BLaER1 treated with 17β-estradiol and CSF1 and Interleukin-3, amounts not matched to agents 10 nM and 100 nM (cell line): ENCODE results near the gene SLC39A3.
"Not testable (repeated sequence)": the region's sequence is repeated elsewhere in the genome, so short reads cannot be mapped to it uniquely, and the experiment has no call there.

Experiments
- H3K27ac ChIP-seq, 11 experiments: shearing (Covaris generic); formaldehyde crosslinking; 2 replicates each; pipeline ENCODE4 v1.8.1; 2022
- H3K27me3 ChIP-seq, 11 experiments: shearing (Covaris generic); formaldehyde crosslinking; 2 replicates each; pipeline ENCODE4 v1.8.1; 2022
- H3K36me3 ChIP-seq, 11 experiments: shearing (Covaris generic); formaldehyde crosslinking; 2 replicates each; pipeline ENCODE4 v1.8.1; 2022
- H3K4me1 ChIP-seq, 10 experiments: shearing (Covaris generic); formaldehyde crosslinking; 2 replicates each; pipeline ENCODE4 v1.8.1; 2022
- H3K4me2 ChIP-seq, 11 experiments: shearing (Covaris generic); formaldehyde crosslinking; 2 replicates each; pipeline ENCODE4 v1.8.1; 2022
- H3K4me3 ChIP-seq, 10 experiments: shearing (Covaris generic); formaldehyde crosslinking; 2 replicates each; pipeline ENCODE4 v1.8.1; 2022
- H3K9ac ChIP-seq, 11 experiments: shearing (Covaris generic); formaldehyde crosslinking; 2 replicates each; pipeline ENCODE4 v1.8.1; 2022
- H3K9me3 ChIP-seq, 11 experiments: shearing (Covaris generic); formaldehyde crosslinking; replicated peaks in 1 of 11; 2 replicates each; pipeline ENCODE4 v1.8.1; 2022
- H4K20me1 ChIP-seq, 11 experiments: shearing (Covaris generic); formaldehyde crosslinking; 2 replicates each; pipeline ENCODE4 v1.8.1; 2022
- Cebpa-rat ChIP-seq, 11 experiments: shearing (Covaris generic); IDR thresholded peaks; 2 replicates each; pipeline ENCODE4 v1.8.1; 2022

Gene SLC39A3

DNA sequence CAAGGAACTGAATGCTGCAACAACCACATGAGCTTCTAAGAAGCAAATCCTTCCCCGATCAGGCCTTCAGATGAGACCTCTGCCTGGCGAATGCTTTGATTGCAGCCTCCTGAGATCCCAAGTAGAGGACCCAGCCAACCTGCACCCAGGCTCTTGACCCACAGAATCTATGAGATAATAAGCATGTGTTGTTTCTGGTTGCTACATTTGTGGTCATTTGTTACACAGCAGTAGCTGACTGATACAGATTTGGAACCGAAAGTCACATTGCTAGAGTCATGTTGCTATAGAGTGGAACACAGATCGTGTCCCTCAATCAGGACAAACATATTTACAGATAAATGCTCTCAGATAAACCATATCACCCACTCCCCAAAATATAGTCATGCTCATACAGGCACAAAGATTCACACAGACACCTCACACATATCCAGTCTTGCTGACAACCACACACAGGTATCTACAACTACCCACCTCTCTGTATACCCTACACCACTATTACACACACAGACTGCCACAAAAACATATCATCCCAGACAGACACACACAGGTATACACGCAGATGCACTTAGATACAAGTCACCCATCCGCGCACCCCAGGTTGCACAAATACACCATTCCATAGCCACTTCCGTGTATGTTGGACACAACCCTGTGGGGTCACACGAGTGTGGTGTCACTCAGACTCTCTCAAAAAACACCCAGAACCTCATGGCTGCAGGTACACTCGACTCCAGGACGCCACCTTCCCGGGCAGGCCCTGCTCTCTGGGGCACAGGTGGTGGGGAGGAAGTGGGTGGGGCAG, 24.1 kb downstream of the SLC39A3 start:
- Histone ChIP-seq H4K20me1 (peaks cover 0 to 29% (median 10%) of the 10 kb centered on the region in 11 experiments; a peak in 8 of 22 replicates), H3K4me3 (no peak overlapping the region; a peak in 1 of 20 replicates)
- no peak for TF ChIP-seq Cebpa-rat (IDR thresholded peaks at IDR 0.05)

DNA sequence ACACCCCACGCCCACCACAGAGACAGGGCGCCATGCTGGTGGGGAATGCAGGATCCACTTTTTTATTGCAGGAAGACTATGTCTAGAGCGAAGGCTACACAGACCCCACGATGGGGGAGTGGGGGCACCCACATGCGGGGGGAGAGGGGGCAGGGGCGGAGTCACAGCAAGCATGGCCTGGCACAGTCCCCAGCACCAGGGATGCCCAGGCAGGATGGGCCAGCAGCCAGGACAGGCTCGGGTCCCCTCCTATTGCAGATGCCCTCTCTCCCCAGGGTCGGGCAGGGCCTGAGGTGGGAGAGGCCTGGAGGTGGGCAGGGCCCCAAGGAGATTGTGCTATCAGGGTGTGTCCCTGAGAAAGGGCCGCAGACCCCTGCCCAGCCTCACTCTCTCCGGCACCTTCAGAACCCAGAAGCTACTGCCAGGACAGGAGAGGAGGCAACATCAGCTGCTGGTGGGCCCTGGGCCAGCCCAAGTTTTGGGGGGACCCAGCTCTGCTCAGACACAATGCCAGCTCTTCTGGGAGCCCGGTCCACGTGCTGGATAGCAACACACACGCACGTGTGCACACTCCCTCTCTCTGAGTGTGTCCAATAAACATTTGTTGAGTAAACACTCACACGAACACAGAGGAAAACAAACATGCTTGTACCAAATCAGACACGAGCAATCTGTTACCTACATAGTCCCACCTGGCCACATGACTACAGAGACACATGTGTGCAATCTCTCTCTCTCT, 25.1 kb downstream of the SLC39A3 start:
- no peak overlapping the region for H3K4me3 ChIP-seq
- no peak overlapping the region for H3K9ac ChIP-seq
- TF ChIP-seq Cebpa-rat (IDR thresholded peaks at IDR 0.05), result no peak
- peaks cover 18 to 45% (median 34%) of the 10 kb centered on the region in 11 experiments for H3K36me3 ChIP-seq
- peaks cover 32 to 47% (median 42%) of the 10 kb centered on the region in 10 experiments for H3K4me1 ChIP-seq
- peaks cover 0 to 19% (median 9%) of the 10 kb centered on the region in 11 experiments; a peak in 8 of 22 replicates for H4K20me1 ChIP-seq
- H3K9me3 ChIP-seq, result peaks cover 15 to 26% (median 20%) of the 10 kb centered on the region in 11 experiments
- H3K27ac ChIP-seq, result no peak overlapping the region
- H3K4me2 ChIP-seq, result no peak overlapping the region
- no peaks in the 10 kb centered on the region for H3K27me3 ChIP-seq

More for the DNA sequence above, 24.1 kb downstream of the SLC39A3 start:
- H3K4me1 ChIP-seq, result peaks cover 29 to 47% (median 41%) of the 10 kb centered on the region in 10 experiments
- peaks cover 15 to 26% (median 20%) of the 10 kb centered on the region in 11 experiments for H3K9me3 ChIP-seq
- no peaks in the 10 kb centered on the region for H3K27me3 ChIP-seq
- peaks cover 18 to 45% (median 34%) of the 10 kb centered on the region in 11 experiments for H3K36me3 ChIP-seq
- H3K4me2 ChIP-seq, result no peak overlapping the region
- no peak overlapping the region for H3K27ac ChIP-seq
- no peak overlapping the region for H3K9ac ChIP-seq

DNA sequence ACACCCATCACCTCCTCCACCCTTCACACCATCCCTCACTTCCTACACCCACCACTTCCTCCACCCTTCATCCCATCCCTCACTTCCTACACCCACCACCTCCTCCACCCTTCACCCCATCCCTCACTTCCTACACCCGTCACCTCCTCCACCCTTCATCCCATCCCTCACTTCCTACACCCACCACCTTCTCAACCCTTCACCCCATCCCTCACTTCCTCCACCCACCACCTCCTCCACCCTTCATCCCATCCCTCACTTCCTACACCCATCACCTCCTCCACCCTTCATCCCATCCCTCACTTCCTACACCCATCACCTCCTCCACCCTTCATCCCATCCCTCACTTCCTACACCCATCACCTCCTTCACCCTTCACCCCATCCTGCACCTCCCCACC, 25.7 kb downstream of the SLC39A3 start:
- peaks cover 31 to 48% (median 43%) of the 10 kb centered on the region in 10 experiments for H3K4me1 ChIP-seq
- peaks cover 0 to 18% (median 9%) of the 10 kb centered on the region in 11 experiments; a peak in 8 of 22 replicates for H4K20me1 ChIP-seq
- H3K4me2 ChIP-seq, H3K27me3 ChIP-seq, H3K4me3 ChIP-seq, H3K9ac ChIP-seq, H3K27ac ChIP-seq: not testable (repeated sequence)
- peaks cover 18 to 45% (median 34%) of the 10 kb centered on the region in 11 experiments for H3K36me3 ChIP-seq
- peaks cover 15 to 26% (median 20%) of the 10 kb centered on the region in 11 experiments for H3K9me3 ChIP-seq

DNA sequence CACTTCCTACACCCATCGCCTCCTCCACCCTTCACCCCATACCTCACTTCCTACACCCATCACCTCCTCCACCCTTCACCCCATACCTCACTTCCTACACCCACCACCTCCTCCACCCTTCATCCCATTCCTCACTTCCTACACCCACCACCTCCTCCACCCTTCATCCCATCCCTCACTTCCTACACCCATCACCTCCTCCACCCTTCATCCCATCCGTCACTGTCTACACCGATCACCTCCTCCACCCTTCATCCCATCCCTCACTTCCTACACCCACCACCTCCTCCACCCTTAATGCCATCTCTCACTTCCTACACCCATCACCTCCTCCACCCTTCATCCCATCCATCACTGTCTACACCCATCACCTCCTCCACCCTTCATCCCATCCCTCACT, 26.6 kb downstream of the SLC39A3 start:
- not testable (repeated sequence) for H3K9ac ChIP-seq, H4K20me1 ChIP-seq, H3K4me3 ChIP-seq, H3K27ac ChIP-seq, H3K27me3 ChIP-seq
- Histone ChIP-seq H3K4me1 (peaks cover 31 to 46% (median 39%) of the 10 kb centered on the region in 10 experiments), H3K9me3 (peaks cover 15 to 26% (median 20%) of the 10 kb centered on the region in 11 experiments), H3K4me2 (peak overlapping the region in 4 of 11 experiments; percentile 88 to 91 (median 89); a peak in 6 of 22 replicates), H3K36me3 (peaks cover 18 to 35% (median 32%) of the 10 kb centered on the region in 11 experiments)

DNA sequence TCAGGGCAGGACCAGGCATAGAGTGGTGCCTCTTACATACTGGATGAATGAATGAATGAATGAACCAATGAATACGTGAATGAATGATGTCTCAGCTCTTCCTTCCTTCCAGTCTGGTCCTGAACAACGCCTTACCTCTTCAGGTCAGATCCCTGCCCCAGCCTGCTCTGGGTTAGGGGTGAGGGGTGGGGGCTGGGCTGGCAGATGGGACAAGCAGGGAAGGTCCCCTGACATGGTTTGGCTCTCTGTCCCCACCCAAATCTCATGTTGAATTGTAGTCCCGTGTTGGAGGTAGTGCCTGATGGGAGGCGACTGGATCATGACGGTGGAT, 28.0 kb downstream of the SLC39A3 start:
- no peaks in the 10 kb centered on the region; a peak in 1 of 22 replicates for H4K20me1 ChIP-seq
- H3K27ac ChIP-seq, result peak overlapping the region in 10 of 11 experiments; percentile 58 to 92 (median 88); a peak in 18 of 22 replicates
- H3K9me3 ChIP-seq, result peaks cover 15 to 22% (median 20%) of the 10 kb centered on the region in 11 experiments
- peaks cover 31 to 43% (median 38%) of the 10 kb centered on the region in 10 experiments for H3K4me1 ChIP-seq
- H3K9ac ChIP-seq, result peak overlapping the region in 8 of 11 experiments; percentile 57 to 79 (median 74); a peak in 15 of 22 replicates
- no peak for TF ChIP-seq Cebpa-rat (IDR thresholded peaks at IDR 0.05)
- H3K4me3 ChIP-seq, result peak overlapping the region in 5 of 10 experiments; percentile 15 to 59 (median 47); a peak in 6 of 20 replicates
- peaks cover 16 to 23% (median 21%) of the 10 kb centered on the region in 11 experiments for H3K36me3 ChIP-seq
- H3K27me3 ChIP-seq, result no peaks in the 10 kb centered on the region
- H3K4me2 ChIP-seq, result peak overlapping the region; percentile 77 to 95 (median 89)

DNA sequence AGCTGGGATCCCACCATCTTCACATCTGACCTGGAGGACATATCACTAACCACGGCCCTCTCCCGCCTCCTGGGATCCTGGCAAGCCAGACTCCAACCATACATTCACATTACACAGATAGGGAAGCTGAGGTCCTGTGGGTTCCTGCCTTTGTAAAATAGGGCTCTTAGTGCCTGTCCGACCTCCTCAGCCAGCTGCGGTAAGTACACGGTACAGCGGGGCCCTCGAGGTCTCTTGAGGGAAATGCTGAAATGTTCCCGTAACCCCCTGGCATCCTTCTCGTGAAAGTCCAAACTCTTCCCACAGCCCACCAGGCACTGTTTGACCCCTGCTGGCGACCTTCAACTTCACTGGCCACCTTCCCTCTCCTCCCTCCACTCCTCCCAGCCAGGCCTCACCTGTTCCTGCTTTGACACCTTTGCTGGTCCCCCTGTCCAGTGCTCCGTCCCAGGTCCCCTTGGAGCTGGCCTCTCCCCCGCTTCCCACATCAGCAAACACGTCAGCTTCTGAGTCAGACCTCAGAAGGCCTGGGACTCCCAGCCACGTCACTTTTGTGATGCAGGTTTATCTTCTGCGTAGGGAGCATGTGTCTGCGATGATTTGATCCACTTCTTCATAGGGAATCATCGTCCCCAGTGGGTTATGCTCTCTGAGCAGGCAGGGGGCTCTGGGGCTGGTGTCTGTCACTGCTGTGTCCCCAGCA, 28.5 kb downstream of the SLC39A3 start:
- peaks cover 31 to 43% (median 38%) of the 10 kb centered on the region in 10 experiments for H3K4me1 ChIP-seq

DNA sequence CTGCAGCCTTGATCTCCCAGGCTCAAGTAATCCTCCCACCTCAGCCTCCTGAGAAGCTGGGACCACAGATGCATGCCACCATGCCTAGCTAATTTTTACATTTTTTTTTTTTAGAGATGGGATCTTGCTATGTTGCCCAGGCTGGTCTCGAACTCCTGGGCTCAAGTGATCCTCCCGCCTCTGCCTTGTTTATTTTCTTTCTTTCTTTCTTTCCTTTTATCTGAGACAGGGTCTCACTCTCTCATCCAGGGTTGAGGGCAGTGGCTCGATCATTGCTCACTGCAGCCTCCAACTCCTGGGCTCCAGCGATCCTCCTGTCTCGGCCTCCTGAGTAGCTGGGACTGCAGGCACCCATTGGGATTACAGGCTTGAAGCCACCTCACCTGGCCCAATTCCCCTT, 33.6 kb downstream of the SLC39A3 start:
- Histone ChIP-seq H3K4me3 (no peak overlapping the region), H3K9me3 (no peaks in the 10 kb centered on the region), H3K27me3 (no peaks in the 10 kb centered on the region), H3K9ac (no peak overlapping the region), H3K4me1 (peaks cover 23 to 40% (median 31%) of the 10 kb centered on the region in 10 experiments), H3K27ac (no peak overlapping the region), H3K36me3 (no peaks in the 10 kb centered on the region), H3K4me2 (no peak overlapping the region), H4K20me1 (peaks cover 0 to 7% (median 0%) of the 10 kb centered on the region in 11 experiments; a peak in 3 of 22 replicates)
- no peak for TF ChIP-seq Cebpa-rat (IDR thresholded peaks at IDR 0.05)

More for the DNA sequence above, 28.5 kb downstream of the SLC39A3 start:
- peak overlapping the region; percentile 35 to 79 (median 71) for H3K9ac ChIP-seq
- H3K9me3 ChIP-seq, result peaks cover 13 to 18% (median 17%) of the 10 kb centered on the region in 11 experiments
- H4K20me1 ChIP-seq, result no peaks in the 10 kb centered on the region; a peak in 1 of 22 replicates
- H3K36me3 ChIP-seq, result peaks cover 11 to 18% (median 16%) of the 10 kb centered on the region in 11 experiments
- peak overlapping the region; percentile 10 to 92 (median 87); a peak in 21 of 22 replicates for H3K27ac ChIP-seq
- H3K4me3 ChIP-seq, result peak overlapping the region in 9 of 10 experiments; percentile 4 to 59 (median 37); a peak in 14 of 20 replicates
- no peak for TF ChIP-seq Cebpa-rat (IDR thresholded peaks at IDR 0.05)
- H3K27me3 ChIP-seq, result no peaks in the 10 kb centered on the region
- H3K4me2 ChIP-seq, result peak overlapping the region; percentile 77 to 95 (median 89)

DNA sequence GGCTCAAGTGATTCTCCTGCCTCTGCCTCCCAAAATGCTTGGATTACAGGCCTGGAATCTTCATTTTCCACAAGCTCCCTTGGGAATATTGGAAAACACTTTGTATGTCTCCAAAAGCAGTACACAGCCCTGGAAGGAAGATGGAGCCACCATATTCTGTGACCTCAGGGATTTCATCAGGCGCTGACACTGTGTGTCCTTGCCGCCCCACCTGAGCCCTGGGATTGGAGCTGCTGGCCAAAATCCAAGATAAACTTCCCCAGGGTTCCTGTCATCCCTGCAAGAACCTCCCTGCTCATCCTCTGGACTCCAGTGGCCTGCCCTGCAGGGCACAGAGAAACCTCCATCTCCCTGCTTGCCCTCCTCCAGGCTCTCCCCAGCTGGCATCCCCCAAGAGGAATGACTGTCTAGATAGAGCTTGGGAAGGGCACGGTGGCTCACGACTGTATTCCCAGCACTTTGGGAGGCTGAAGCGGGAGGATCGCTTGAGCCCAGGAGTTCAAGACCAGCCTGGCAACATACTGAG, 36.1 kb downstream of the SLC39A3 start:
- no peaks in the 10 kb centered on the region for H3K9me3 ChIP-seq
- no peaks in the 10 kb centered on the region for H3K27me3 ChIP-seq
- H3K36me3 ChIP-seq, result no peaks in the 10 kb centered on the region
- H3K4me1 ChIP-seq, result peaks cover 27 to 42% (median 36%) of the 10 kb centered on the region in 10 experiments
- no peak overlapping the region for H3K27ac ChIP-seq
- H3K9ac ChIP-seq, result no peak overlapping the region
- TF ChIP-seq Cebpa-rat (IDR thresholded peaks at IDR 0.05), result no peak
- H3K4me2 ChIP-seq, result 0 out of 22 replicates have a peak overlapping the region, but pooled peaks of 1 of the 11 experiments have one; percentile 24
- peaks cover 0 to 18% (median 0%) of the 10 kb centered on the region in 11 experiments; a peak in 3 of 22 replicates for H4K20me1 ChIP-seq
- no peak overlapping the region for H3K4me3 ChIP-seq
